H1 (cell line): ENCODE results near the gene GRID1.
"Not testable (repeated sequence)": the region's sequence is repeated elsewhere in the genome, so short reads cannot be mapped to it uniquely, and the experiment has no call there.

ENCODE experiments used
- ATF2 ChIP-seq: IDR thresholded peaks from 2 replicates; pipeline ENCODE4 v1.6.1; 2012; ENCODE audit warnings: low read length, inconsistent platforms
- ATF3 ChIP-seq: IDR thresholded peaks from 2 replicates; pipeline ENCODE4 v1.6.1; 2011; ENCODE audit warnings: low read depth, mild to moderate bottlenecking, low read length; ENCODE audit not compliant: insufficient read depth
- BRCA1 ChIP-seq: IDR thresholded peaks from 2 replicates; pipeline ENCODE4 v1.6.1; 2012; ENCODE audit warnings: low read depth, low read length, improper control_type of control experiment
- CHD1 ChIP-seq: IDR thresholded peaks from 2 replicates; pipeline ENCODE4 v1.6.1; 2012; ENCODE audit warnings: low read depth, low read length, improper control_type of control experiment
- CTCF ChIP-seq, 3 experiments: IDR thresholded peaks; 1 replicate in 2 of 3; 2 replicates in 1 of 3; pipeline versions ENCODE4 v1.5.1 to v1.6.1; 2011; ENCODE audit warnings: low read length in 3 of 3, mild to moderate bottlenecking in 3 of 3, inconsistent platforms in 2 of 3, low read depth in 1 of 3, moderate library complexity in 1 of 3; ENCODE audit not compliant: insufficient read depth in 1 of 3; ENCODE audit errors: control extremely low read depth in 1 of 3
- EZH2 ChIP-seq: fragments of 200-600 bp; sonication (generic); IDR thresholded peaks from 2 replicates; pipeline ENCODE4 v1.7.1; 2012; ENCODE audit warnings: low read depth, mild to moderate bottlenecking, moderate library complexity, low read length, inconsistent platforms; ENCODE audit not compliant: severe bottlenecking
- JUND ChIP-seq: IDR thresholded peaks from 2 replicates; pipeline ENCODE4 v1.6.1; 2011; ENCODE audit warnings: mild to moderate bottlenecking, improper control_type of control experiment, low read length
- KDM1A ChIP-seq: fragments of 200-600, 300-600 bp; sonication (generic); IDR thresholded peaks from 2 replicates; pipeline ENCODE4 v1.7.1; 2016; ENCODE audit warnings: mild to moderate bottlenecking, low read length, borderline replicate concordance
- MAX ChIP-seq: IDR thresholded peaks from 2 replicates; pipeline ENCODE4 v1.6.1; 2012; ENCODE audit warnings: inconsistent platforms
- POLR2A ChIP-seq, 2 experiments: IDR thresholded peaks; 1 replicate in 1 of 2; 2 replicates in 1 of 2; pipeline ENCODE4 v1.6.1; 2011; ENCODE audit warnings: low read depth in 2 of 2, low read length in 2 of 2, mild to moderate bottlenecking in 2 of 2; ENCODE audit errors: control extremely low read depth in 1 of 2
- RXRA ChIP-seq: IDR thresholded peaks from 2 replicates; pipeline ENCODE4 v1.6.1; 2011; ENCODE audit warnings: low read depth, mild to moderate bottlenecking, low read length, moderate library complexity; ENCODE audit not compliant: insufficient read depth
- SAP30 ChIP-seq: fragments of 300-600 bp; sonication (generic); IDR thresholded peaks from 2 replicates; pipeline ENCODE4 v1.7.1; 2012; ENCODE audit warnings: low read length, moderate library complexity, mild to moderate bottlenecking, inconsistent platforms; ENCODE audit not compliant: insufficient read depth, insufficient replicate concordance
- TCF12 ChIP-seq: IDR thresholded peaks from 2 replicates; pipeline ENCODE4 v1.6.1; 2011; ENCODE audit warnings: low read depth, mild to moderate bottlenecking, low read length
- ZNF274 ChIP-seq: IDR thresholded peaks from 2 replicates; pipeline ENCODE4 v1.7.0; 2012; ENCODE audit warnings: low read length, borderline replicate concordance; ENCODE audit errors: extremely low read depth

GRCh38 chr10:85699066-85699465 lies 667.5 kb downstream of the GRID1 start:
- TF ChIP-seq CTCF (IDR thresholded peaks at IDR 0.05; ENCODE audit: control extremely low read depth in 1 of 3, insufficient read depth in 1 of 3, low read depth in 1 of 3, low read length in 3 of 3); ZNF274; KDM1A; MAX; ATF3; JUND; ATF2; RXRA; POLR2A (IDR thresholded peaks at IDR 0.05; ENCODE audit: control extremely low read depth in 1 of 2, low read depth in 2 of 2, low read length in 2 of 2); BRCA1; CHD1; TCF12; SAP30; EZH2: not testable (repeated sequence)
